Ishikawa (cell line): Measurements from ENCODE around the gene HK1.

ENCODE experiments used
- CREB1 ChIP-seq: IDR thresholded peaks from 2 replicates; pipeline ENCODE4 v1.6.1; 2012; ENCODE audit warnings: low read depth
- EP300 ChIP-seq: IDR thresholded peaks from 2 replicates; pipeline ENCODE4 v1.6.1; 2012; ENCODE audit warnings: borderline replicate concordance
- MAX ChIP-seq: IDR thresholded peaks from 2 replicates; pipeline ENCODE4 v1.6.1; 2012
- REST ChIP-seq: IDR thresholded peaks from 2 replicates; pipeline ENCODE4 v1.6.1; 2012; ENCODE audit warnings: low read depth, mild to moderate bottlenecking
- TAF1 ChIP-seq: IDR thresholded peaks from 2 replicates; pipeline ENCODE4 v1.6.1; 2012; ENCODE audit warnings: low read depth, mild to moderate bottlenecking

- TF ChIP-seq CREB1 = no peak
- no peak for TF ChIP-seq REST
- no peak for TF ChIP-seq TAF1
- TF ChIP-seq EP300 = no peak
- no peak for TF ChIP-seq MAX
Measured at GRCh38 chr10:69446229-69446628, 167.9 kb downstream of the HK1 start.
